ENCODE measurements around the gene PLXNA4.

Gene PLXNA4

DNA sequence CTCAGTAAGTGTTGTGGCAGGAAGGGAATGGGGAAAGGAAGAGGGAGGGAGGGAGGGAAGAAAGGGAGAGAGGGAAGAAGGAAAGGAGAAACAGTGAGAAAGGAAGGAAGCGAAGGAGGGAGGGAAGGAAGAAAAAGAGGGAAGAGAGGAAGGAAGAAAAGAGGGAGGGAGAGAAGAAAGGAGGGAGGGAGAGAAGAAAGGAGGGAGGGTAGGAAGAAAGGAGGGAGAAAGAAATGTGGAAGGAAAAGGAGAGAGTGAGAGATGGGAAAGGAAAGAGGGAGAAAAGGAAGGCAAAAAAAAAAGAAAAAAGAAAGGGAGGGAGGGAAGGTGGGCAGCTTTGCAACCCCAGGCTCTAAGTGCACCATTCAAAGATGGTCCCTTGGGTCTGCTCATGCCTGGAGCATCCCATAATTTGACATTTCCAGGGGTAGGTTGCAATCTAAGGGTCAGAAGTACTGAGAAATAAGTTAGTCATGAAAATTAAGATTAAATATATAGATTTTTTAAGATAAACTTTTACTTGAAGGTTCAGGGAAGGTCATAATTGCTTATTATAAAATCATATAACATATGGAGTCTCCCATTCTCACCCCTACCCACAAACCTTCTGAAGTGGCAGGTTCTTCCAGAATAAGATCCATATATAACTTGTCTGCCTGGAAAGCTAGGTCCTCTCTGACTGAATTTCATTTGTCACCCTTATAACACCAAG lies 249.2 kb downstream of the PLXNA4 start:
- TF ChIP-seq SP1 (IDR thresholded peaks at IDR 0.05) (no peak), LEF1 (IDR thresholded peaks at IDR 0.05; ENCODE audit: borderline replicate concordance) (no peak), PKNOX1 (IDR thresholded peaks at IDR 0.05) (no peak), BHLHE40 (IDR thresholded peaks at IDR 0.05; ENCODE audit: borderline replicate concordance) (no peak), FOXK2 (IDR thresholded peaks at IDR 0.05) (no peak), ELF4 (IDR thresholded peaks at IDR 0.05) (no peak), NFRKB (IDR thresholded peaks at IDR 0.05) (no peak), SUZ12 (IDR thresholded peaks at IDR 0.05) (no peak)
- DNase-seq (ENCODE audit: extremely low spot score) = no peak
- POLR2A ChIA-PET = no interaction called here
- CTCF ChIA-PET = no interaction called here

DNA sequence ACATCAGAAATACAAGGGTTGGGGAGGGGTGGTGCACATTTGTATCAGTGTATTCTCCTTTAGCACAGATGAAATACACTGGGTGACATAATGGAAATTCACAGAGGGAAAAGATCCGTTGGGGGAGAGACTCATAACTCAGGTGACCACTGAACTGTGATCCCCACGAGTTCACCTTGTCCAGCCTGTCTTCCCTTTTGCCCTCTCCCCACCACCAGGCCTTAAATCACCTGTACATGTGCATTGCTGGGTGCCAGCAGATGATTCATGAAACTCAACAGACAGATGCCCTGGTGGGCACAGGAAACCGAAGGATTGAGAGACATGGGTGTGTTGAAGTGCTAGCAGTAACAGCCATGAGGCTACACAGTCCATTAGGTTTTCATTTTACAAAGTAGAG lies 253.3 kb downstream of the PLXNA4 start:
- ChIA-PET POLR2A (no interaction called here), CTCF (no interaction called here)
- TF ChIP-seq HDGF (IDR thresholded peaks at IDR 0.05; ENCODE audit: borderline replicate concordance) = no peak
- TF ChIP-seq FOXK2 (IDR thresholded peaks at IDR 0.05) = no peak
- TF ChIP-seq FOXA1 (IDR thresholded peaks at IDR 0.05) = no peak
- TF ChIP-seq CTBP1 (IDR thresholded peaks at IDR 0.05; ENCODE audit: borderline replicate concordance) = no peak
- no peak for TF ChIP-seq NFRKB (IDR thresholded peaks at IDR 0.05)
- TF ChIP-seq ARNT (IDR thresholded peaks at IDR 0.05) = no peak
- TF ChIP-seq PKNOX1 (IDR thresholded peaks at IDR 0.05) = no peak
- no peak for TF ChIP-seq ELF4 (IDR thresholded peaks at IDR 0.05)
- no peak for TF ChIP-seq LEF1 (IDR thresholded peaks at IDR 0.05; ENCODE audit: borderline replicate concordance)
- TF ChIP-seq L3MBTL2 (conservative IDR thresholded peaks at IDR 0.05) = no peak
- TF ChIP-seq SUZ12 (IDR thresholded peaks at IDR 0.05) = no peak
- no peak for TF ChIP-seq BHLHE40 (IDR thresholded peaks at IDR 0.05; ENCODE audit: borderline replicate concordance)
- TF ChIP-seq TARDBP (IDR thresholded peaks at IDR 0.05) = no peak
- TF ChIP-seq FOXM1 (IDR thresholded peaks at IDR 0.05; ENCODE audit: borderline replicate concordance) = no peak
- no peak for TF ChIP-seq SP1 (IDR thresholded peaks at IDR 0.05)
- TF ChIP-seq ZNF384 (IDR thresholded peaks at IDR 0.05) = no peak
- DNase-seq (ENCODE audit: extremely low spot score) = no peak

GRCh38 chr7:132321387-132321786 lies 254.9 kb downstream of the PLXNA4 start:
- ChIA-PET CTCF (interaction anchor here (0.6 kb wide), 3 partner anchors 98 to 818 kb away, joined by 3 read pairs; no protein-coding TSS in a partner anchor), POLR2A (no interaction called here)
- no peak for TF ChIP-seq SUZ12 (IDR thresholded peaks at IDR 0.05)
- no peak for TF ChIP-seq LEF1 (IDR thresholded peaks at IDR 0.05; ENCODE audit: borderline replicate concordance)
- TF ChIP-seq HDGF (IDR thresholded peaks at IDR 0.05; ENCODE audit: borderline replicate concordance) = no peak
- TF ChIP-seq NFRKB (IDR thresholded peaks at IDR 0.05) = no peak
- no peak for TF ChIP-seq CTBP1 (IDR thresholded peaks at IDR 0.05; ENCODE audit: borderline replicate concordance)
- no peak for TF ChIP-seq ZNF384 (IDR thresholded peaks at IDR 0.05)
- TF ChIP-seq TARDBP (IDR thresholded peaks at IDR 0.05) = no peak
- no peak for TF ChIP-seq BHLHE40 (IDR thresholded peaks at IDR 0.05; ENCODE audit: borderline replicate concordance)
- TF ChIP-seq SP1 (IDR thresholded peaks at IDR 0.05) = no peak
- no peak for TF ChIP-seq L3MBTL2 (conservative IDR thresholded peaks at IDR 0.05)
- no peak for TF ChIP-seq FOXM1 (IDR thresholded peaks at IDR 0.05; ENCODE audit: borderline replicate concordance)
- no peak for TF ChIP-seq ELF4 (IDR thresholded peaks at IDR 0.05)
- TF ChIP-seq FOXK2 (IDR thresholded peaks at IDR 0.05) = no peak
- no peak for TF ChIP-seq FOXA1 (IDR thresholded peaks at IDR 0.05)
- no peak for TF ChIP-seq ARNT (IDR thresholded peaks at IDR 0.05)
- no peak for TF ChIP-seq PKNOX1 (IDR thresholded peaks at IDR 0.05)
- DNase-seq (ENCODE audit: extremely low spot score) = peak; percentile 46

DNA sequence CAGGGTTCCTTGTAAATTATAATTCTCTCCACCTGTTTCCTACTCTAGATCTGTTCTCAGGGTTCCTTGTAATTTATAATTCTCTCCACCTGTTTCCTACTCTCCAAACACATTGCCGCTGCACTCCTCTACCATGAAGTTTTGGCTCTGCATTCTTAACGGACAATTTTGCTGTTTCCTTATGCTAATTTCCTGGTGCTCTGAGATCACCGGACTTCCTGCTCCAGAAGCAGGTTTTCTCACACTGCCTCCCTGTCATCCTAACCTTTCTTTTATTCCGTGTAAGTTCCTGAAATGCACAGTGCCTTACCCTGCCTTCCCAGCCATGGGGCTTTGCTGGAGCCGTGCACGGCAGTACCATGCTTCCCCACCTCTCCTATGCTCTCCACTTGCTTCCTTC lies 256.8 kb downstream of the PLXNA4 start:
- ChIA-PET POLR2A (no interaction called here), CTCF (interaction anchor here (0.7 to 1.7 kb wide), 2 partner anchors 92 to 261 kb away, joined by 3 to 18 read pairs; no protein-coding TSS in a partner anchor)
- no peak for TF ChIP-seq L3MBTL2 (conservative IDR thresholded peaks at IDR 0.05)
- DNase-seq (ENCODE audit: extremely low spot score) = no peak

DNA sequence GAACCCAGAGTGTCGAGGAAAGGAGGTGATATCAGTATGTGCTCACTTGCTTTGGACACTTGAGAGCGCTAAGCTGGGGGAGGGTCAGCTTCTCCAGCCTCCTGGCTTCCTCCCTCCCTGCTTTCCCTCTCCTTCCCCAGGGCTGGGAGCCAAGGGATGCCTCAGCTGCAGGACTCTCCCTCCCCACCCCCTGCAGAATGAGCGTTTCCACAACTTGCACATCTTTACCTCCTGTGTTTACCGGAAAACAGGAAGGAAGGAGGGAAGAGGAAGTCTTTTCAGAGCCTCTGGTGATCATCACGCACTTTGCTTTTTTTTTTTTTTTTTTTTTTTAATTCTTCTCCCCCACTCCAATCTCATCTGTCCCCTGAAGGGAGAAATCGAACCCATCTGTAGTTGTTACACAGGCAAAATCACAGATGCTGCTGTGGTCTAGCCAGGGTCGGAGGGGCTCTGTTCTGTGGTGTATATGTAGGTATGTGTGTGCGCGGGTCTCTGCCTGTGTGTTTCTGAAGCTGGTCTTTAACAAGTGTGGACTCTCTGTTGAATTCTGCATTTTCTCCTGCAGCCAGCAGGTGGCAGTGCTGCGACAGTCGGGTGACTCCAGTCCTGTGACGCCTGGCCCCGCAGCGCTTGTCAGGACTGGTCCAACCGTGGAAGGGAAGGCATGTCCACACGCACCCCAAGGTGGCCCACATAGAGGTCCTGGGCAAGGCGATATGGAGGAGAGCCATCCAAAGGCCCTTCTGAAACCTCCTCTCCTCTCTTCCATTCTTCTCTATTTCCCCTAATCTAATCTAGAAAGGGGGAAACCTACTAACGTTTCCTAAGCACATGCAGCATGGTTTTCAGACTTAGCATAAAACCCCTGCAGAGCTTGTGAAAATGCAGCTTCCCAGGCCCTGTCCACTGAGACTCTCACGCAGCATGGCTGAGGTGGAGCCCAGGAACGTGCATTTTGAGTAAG lies 257.6 kb downstream of the PLXNA4 start:
- ChIA-PET CTCF (interaction anchor here (0.5 to 1.7 kb wide), 15 partner anchors 9 to 631 kb away, joined by 3 to 18 read pairs (median 3); no protein-coding TSS in a partner anchor), POLR2A (no interaction called here)
- DNase-seq (ENCODE audit: extremely low spot score) = peak; percentile 89
- TF ChIP-seq FOXM1 (IDR thresholded peaks at IDR 0.05; ENCODE audit: borderline replicate concordance) (no peak), ZNF384 (IDR thresholded peaks at IDR 0.05) (peak; percentile 87)
